Measurements from ENCODE around the gene DYRK1A.

DYRK1A gene

GRCh38 chr21:37551331-37551992 lies 184.9 kb downstream of the DYRK1A start:
- peak; percentile 39 to 69 for DNase-seq

- DNase-seq = no peak
These were observed 185.4 kb downstream of the DYRK1A start for GRCh38 chr21:37551993-37552355.

- no peak for DNase-seq
These were observed 186.0 kb downstream of the DYRK1A start for GRCh38 chr21:37552496-37553029.

- no peak for DNase-seq
These were observed 186.5 kb downstream of the DYRK1A start for GRCh38 chr21:37553078-37553481.

- no peak for DNase-seq
These were observed 188.2 kb downstream of the DYRK1A start for GRCh38 chr21:37554661-37555379.

- no peak for DNase-seq
These were observed 189.2 kb downstream of the DYRK1A start for GRCh38 chr21:37555672-37556261.

- no peak for DNase-seq
These were observed 190.8 kb downstream of the DYRK1A start for GRCh38 chr21:37557261-37557950.

GRCh38 chr21:37558676-37559211 lies 192.2 kb downstream of the DYRK1A start:
- DNase-seq = no peak

GRCh38 chr21:37560385-37560784 lies 193.8 kb downstream of the DYRK1A start:
- no peak for DNase-seq

GRCh38 chr21:37561506-37561905 lies 194.9 kb downstream of the DYRK1A start:
- no peak for DNase-seq

GRCh38 chr21:37561941-37562919 lies 195.7 kb downstream of the DYRK1A start:
- no peak for DNase-seq

- DNase-seq = no peak
These were observed 196.5 kb downstream of the DYRK1A start for GRCh38 chr21:37562920-37563640.

GRCh38 chr21:37563641-37564340 lies 197.2 kb downstream of the DYRK1A start:
- DNase-seq = peak; percentile 90 to 97

- peak; percentile 70 to 89 for DNase-seq
These were observed 197.9 kb downstream of the DYRK1A start for GRCh38 chr21:37564341-37564923.

- DNase-seq = no peak
These were observed 198.5 kb downstream of the DYRK1A start for GRCh38 chr21:37564924-37565529.

GRCh38 chr21:37565530-37566223 lies 199.1 kb downstream of the DYRK1A start:
- no peak for DNase-seq

- DNase-seq = no peak
These were observed 200.4 kb downstream of the DYRK1A start for GRCh38 chr21:37566790-37567615.

- no peak for DNase-seq
These were observed 201.8 kb downstream of the DYRK1A start for GRCh38 chr21:37568415-37568814.

Data from NCI-H446 (cell line).